GM21390 (cell line): ENCODE data around the gene CNOT3.
A peak's percentile ranks its signal among the peaks of the same experiment; 100 is the strongest.

Experiments
- ATAC-seq: cut with Tn5 transposase; IDR thresholded peaks from one replicate; pipeline ENCODE4 v1.9.1; 2021; ENCODE audit not compliant: unreplicated experiment

Gene CNOT3

DNA sequence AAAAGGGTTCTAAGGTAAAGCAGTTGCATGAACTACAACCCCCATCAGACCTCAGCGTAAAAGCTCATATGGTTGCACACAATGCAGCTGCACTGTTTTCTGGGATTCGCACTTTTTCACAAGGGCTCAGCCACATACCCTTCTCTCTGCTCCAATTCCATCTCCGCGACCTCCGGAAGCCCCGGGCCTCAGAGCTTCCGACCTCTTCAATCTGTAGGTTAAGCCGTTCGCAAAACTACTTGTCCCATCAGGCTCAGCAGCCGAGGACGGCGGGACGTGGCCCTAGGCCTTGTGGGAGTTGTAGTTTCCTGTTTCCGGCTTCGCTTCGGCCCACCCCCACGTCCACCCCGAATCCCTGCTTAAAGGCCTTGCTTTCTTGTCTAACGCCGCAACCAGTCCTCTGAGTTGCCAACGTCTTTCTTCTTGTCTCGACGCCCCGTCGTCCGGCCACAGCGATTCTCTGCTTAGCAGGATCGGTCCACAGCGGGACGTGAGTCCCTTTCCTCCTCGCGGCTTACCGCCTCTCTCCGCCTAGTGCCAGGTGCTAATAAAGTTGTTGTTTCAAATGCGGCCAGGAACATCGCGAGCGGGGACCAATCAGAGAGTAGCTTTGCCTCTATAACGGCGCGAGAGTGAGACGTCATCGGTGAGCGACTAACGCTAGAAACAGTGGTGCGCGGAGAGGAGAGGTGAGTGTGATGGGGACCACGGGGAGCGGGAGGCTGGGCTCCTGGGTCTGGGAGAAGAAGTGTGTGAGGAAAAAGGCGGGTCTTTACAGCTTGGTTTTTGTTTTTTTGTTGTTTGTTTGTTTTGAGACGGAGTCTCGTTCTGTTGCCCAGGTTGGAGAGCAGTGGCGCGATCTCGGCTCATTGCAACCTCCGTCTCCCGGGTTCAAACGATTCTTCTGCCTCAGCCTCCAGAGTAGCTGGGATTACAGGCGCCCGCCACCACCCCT is 22.2 kb upstream of the CNOT3 start, which contains the start of the genes PRPF31 and TFPT:
TSS of gene PRPF31 (plus strand) at position 646 of the 955 bp plus-strand sequence. CDS start 2,525 bp downstream, outside the sequence.
TSS of gene TFPT (minus strand) at position 549 of the 955 bp plus-strand sequence. CDS start at position 161, 388 bp downstream.
- peak; percentile 77 for ATAC-seq

DNA sequence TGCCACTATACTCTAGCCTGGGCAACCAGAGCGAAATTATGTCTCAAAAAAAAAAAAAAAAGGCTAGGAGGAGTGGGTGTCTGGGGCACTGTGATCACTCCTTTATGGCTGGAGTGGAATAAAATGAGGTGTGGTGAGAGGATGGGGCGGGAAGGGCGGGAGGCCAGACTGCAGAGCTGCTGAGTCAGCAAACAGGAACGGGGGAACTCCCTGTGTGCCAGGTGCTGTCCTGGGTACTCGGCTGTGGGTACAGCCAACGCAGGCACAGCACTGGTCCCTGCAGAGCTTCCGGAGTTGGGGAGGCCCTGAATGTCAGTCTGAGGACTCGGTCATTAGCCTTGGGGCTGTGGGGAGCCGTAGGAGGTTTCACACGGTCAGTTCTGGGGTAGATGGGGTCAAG is 16.3 kb upstream of the CNOT3 start:
- no peak for ATAC-seq

DNA sequence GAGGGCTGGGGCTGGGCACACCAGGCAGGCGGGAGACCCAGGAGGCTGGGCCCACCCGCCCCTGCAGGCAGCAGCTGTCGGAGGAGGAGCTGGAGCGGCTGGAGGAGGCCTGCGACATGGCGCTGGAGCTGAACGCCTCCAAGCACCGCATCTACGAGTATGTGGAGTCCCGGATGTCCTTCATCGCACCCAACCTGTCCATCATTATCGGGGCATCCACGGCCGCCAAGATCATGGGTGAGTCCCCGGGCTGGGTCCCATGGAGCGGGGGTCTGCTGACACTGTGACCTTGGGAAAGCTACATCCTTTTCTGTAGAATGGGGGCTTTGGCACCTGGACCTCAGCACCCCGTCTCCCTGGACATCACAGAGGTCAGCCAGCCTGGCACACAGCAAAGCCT is 13.9 kb upstream of the CNOT3 start:
- no peak for ATAC-seq

DNA sequence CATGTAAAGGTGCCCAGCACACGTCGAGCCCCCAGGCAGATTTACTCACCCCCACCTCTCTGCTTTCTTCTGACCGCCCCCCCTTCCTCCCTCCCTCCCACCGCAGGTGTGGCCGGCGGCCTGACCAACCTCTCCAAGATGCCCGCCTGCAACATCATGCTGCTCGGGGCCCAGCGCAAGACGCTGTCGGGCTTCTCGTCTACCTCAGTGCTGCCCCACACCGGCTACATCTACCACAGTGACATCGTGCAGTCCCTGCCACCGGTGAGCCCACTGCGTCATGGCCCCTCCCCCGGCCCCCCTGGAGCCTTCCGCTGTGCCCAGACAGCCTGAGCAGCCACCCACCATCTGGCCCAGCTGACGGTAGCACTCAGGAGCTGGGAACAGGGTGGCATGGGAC is 13.2 kb upstream of the CNOT3 start:
- no peak for ATAC-seq

DNA sequence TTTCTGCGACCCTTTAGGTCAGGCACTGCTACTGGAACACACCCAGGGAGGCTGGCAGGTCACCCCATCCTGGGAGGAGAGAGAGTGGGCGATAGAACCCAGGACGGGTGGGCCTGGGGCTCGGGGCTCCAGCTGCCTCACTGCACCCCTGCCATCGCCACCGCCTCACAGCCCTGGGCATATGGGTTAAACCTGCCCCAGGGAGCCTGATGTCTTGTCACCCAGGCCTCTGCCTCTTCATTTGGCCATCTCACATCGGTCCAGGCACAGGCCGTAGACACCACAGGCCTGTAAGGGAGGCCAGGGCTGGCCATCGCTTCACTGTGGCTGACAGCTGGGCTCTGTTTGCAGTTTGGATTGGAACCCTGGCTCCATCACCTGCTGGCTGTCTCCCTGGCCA is 11.8 kb upstream of the CNOT3 start:
- no peak for ATAC-seq

DNA sequence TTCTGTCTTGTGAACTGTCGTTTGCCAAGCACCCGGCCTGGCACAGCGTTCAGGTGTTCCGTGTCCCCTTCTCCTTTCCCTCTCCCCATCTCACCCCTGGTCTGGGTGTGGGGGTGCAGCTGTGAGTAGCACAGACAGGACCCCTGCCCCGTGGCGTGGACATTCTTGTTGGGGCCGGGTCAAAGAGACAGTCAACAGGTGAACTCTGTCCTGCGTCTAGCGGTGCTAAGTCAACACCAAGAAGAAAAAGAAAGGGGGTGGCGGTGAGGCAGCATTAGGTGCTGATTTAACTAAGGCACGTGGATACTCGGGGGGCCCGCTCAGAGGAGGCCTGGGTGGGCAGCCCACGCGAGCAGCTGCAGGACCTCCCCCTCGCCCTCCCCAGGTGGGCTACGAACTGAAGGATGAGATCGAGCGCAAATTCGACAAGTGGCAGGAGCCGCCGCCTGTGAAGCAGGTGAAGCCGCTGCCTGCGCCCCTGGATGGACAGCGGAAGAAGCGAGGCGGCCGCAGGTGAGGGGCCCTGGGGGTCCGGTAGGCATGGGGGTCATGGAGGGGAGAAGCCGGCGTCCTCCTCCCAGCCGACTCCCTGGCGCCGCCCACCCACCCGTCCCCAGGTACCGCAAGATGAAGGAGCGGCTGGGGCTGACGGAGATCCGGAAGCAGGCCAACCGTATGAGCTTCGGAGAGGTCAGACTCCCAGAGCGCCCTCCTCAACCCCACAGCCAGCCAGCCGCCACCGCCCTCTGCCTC is 9.7 kb upstream of the CNOT3 start:
- no peak for ATAC-seq

DNA sequence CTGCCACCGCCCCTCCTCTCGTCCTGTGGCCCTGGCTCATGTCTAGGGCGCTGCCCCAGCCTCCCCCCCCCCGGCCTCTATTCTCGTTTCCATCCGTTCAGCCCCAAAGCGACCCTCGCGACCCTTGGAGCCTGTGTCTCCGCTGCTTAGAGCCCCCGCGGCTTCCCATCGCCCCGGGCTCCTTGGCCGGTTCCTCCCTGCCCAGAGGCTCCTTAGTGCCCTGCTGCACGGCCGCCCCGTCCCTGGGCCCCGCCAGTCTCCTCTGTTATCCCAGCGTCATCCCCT is 9.2 kb upstream of the CNOT3 start:
- ATAC-seq, result no peak

DNA sequence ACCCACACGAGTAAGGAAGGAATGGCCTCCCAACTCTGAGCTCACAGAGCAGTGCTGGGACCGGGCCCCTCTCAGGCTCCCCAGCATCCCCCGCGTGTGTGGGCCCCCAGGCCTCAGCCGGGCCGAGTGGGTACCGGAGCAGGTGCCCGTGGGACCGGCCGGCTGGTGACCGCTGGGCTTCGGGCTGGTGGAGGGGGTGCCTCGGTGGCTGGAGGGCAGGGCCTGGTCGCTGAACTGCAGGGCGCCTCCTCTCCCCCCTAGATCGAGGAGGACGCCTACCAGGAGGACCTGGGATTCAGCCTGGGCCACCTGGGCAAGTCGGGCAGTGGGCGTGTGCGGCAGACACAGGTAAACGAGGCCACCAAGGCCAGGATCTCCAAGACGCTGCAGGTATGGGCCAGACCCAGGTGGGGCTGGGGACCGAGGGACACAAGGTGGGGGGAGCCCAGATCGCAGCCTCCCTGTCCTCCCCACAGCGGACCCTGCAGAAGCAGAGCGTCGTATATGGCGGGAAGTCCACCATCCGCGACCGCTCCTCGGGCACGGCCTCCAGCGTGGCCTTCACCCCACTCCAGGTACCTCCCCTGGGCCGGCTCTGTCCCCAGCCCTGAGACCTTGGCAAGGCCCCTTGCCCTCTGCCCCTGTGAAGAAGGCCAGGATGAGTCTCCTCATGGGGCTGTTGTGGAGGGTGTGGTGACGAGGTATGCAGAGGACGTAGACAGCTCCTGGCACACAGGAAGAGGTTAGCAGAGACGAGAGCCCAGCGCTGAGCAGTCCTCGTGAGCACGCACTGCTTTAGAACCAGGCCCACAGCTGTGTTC is 8.6 kb upstream of the CNOT3 start:
- no peak for ATAC-seq

DNA sequence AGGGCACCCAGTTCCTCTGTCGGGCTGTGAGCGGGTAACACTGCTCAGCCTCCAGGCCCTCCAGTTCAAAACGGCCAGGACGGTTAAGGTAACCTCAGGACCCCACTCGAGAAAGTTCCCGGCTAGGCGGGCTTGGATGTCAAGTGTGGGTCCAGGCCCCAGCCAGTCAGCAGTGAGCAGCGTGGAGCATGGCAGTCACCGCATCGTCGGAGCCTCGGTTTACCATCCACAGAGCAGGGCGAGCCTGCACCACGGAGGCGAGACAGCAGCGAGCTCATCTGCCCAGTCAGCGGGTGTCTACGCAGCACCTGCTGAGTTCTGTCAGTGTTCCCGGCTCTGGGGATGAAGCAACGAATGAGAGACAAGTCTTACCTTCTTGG is 8.0 kb upstream of the CNOT3 start:
- ATAC-seq, result no peak

DNA sequence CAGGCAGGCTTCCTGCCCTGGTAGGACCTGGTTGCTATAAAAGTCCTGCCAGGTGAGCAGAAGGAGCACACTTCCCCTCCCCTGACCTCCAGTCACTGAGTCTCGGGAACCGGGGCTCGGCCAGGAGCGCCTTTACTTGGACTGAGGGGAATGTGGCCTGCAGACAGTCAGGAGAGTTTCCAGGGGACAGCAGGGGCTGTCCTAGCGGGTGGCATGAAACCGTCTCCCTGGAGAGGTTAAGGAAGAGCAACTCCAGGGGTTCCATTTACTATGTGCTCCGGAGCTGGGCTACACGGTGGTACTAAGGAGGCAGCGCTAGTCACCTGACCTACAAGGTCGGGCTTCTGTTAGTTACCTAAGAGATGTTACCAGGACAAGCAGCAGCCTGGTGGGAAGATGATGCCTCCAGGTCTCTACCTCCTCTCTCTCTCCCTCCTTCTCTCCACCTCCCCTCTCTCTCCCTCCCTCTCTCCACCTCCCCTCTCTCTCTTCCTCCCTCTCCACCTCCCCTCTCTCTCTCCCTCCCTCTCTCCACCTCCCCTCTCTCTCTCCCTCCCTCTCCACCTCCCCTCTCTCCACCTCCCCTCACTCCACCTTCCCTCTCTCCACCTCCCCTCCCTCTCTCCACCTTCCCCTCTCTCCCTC is 4.1 kb upstream of the CNOT3 start:
- ATAC-seq, result no peak

DNA sequence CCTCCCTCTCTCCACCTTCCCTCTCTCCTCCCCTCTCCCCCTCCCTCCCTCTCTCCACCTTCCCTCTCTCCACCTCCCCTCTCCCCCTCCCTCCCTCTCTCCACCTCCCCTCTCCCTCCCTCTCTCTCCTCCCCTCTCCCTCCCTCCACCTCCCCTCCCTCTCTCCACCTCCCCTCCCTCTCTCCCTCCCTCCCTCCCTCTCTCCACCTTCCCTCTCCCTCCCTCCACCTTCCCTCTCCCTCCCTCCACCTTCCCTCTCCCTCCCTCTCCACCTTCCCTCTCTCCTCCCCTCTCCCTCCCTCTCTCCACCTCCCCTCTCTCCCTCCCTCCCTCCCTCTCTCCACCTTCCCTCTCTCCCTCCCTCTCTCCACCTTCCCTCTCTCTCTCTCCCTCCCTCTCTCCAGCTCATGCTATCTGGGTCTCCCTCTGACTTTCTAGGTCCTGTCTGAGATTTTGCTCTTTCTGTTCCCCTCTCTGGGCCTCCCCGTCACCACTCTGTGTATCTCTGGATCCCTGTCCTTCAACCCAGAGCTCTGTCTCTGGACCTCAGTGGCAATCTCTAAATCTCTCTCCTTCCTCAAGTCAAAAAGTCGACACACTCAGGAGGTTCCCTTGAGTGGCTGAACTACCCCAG is 3.5 kb upstream of the CNOT3 start:
- ATAC-seq, result no peak

DNA sequence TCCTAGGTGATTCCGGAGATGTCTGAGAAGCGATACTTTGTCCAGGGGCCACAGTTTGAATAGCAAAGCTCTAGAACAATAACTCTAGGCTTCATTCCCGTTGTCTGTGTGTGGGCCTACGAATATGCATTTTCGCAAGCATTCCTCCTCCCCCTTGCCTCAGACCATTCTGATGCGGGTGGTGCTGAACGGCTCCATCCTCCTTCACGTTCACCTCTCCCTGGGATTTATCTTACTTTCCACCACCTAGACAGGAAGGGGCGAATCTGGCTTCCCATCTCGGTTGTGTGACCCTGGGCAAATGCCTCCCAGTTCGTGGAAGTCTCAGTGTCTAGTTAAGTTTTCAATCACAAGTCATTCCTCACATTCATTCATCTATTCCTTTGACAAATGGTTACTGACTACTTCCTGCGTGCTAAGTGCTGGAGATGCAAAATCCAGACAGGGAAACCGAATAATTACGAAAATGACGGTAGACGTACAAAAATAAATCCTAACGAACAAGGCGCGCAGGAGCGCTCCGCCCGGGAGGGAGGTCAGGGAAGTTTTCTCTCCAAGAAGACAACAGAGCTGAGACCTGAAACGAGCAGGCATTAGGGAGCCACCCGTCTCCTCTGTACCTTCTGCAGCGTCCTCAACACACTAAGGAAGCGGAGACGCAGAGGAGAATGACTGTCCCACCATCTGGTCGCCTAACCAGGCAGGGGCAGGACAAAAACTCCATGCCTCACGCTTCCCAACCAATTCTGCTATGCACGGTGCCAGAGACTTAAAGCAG is 1.3 kb upstream of the CNOT3 start:
- ATAC-seq, result peak; percentile 0

DNA sequence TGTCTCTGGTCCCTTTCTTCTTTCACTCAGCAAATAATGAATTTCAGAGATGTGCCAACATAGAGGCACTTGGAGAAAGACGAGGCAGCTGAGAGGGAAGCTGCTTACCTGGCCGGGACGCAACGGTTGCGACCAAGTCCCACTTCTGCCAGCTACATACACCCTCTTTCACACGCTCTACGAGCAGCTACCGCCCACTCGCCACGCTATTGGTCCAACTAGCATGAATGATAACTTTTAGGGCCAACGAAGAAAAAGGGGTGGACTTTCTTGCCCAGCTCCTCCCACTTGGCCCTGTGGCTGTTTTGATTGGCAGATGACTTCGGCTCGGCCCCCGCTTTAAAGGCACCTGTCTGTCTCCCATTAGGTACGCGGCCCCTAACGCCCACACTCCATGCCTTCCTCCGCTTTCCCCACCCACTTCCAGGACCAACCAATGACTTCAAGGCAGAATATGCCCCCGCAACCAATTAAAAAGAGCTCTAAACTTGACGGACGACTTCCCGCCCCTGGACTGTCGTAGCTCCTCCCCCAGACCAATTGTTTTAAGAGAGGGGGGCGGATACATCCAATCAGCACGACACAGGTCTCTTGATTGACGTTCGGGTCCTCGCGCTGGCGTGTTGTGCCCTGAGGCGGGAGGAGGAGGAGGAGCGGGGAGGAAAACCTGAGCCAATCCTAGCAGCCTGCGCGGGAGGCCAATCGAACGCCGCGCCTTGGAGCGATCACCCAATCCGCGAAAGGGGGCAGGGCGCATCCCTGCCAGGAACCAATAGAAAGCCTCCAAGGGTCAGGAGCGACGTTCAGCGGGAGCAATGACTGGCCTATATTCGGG is 481 bp upstream of the CNOT3 start:
- peak; percentile 77 for ATAC-seq

DNA sequence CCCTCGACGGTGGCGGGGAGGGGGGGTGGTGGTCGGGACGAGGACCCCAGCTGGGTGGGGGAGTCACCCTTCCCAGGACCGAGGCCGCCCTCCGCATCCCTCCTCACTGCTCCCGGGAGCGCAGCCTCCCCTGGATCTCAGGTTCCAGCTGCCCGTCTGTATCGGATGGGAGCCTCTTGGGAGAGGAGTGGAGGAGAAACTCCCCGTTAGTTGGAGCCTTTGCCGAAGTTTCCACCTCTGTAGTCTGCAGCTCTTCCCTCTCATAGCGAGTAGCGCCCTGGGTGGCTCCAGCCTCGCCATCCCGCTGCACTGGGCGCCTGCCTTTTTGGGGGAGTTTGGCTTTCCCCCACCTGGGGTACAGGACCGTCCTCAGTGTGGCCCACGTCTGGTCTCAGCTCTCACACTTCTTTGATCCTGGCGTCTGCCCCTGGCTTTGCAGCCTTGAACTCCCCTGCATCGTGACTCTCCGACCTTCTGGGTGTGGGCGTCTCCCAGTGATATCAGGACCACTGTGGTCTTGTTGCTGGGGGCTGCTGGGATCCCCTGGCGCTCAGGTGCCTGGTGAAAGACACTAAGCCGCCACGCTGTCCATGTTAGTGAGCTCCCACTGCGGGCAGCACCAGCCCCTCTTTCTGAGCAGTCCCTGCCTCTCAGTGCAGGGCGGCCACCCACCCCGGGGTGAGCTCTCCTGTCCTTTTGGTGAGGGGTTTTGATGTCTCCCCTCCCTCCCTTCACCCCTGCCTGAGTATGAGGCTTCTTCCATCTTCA is 1.1 kb downstream of the CNOT3 start:
- ATAC-seq, result no peak

DNA sequence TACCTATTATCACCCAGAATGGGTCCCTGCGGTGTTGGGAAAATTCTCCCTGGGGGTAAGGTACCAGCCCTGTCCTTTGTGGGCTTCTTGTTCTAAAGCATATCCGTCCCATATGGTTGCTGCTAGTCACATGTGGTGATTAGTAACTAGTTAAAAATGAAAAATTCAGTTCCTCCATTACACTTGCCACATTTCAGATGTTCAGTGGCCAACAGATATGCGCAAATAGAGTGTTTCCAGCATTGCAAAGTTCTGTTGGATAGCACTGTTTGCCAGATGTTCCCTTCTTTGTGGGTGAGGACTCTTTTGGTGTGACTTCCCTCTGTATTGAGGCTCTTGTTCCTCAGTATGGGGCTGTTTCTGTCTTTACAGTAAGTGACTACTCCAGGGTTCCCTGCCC is 3.8 kb downstream of the CNOT3 start:
- no peak for ATAC-seq

DNA sequence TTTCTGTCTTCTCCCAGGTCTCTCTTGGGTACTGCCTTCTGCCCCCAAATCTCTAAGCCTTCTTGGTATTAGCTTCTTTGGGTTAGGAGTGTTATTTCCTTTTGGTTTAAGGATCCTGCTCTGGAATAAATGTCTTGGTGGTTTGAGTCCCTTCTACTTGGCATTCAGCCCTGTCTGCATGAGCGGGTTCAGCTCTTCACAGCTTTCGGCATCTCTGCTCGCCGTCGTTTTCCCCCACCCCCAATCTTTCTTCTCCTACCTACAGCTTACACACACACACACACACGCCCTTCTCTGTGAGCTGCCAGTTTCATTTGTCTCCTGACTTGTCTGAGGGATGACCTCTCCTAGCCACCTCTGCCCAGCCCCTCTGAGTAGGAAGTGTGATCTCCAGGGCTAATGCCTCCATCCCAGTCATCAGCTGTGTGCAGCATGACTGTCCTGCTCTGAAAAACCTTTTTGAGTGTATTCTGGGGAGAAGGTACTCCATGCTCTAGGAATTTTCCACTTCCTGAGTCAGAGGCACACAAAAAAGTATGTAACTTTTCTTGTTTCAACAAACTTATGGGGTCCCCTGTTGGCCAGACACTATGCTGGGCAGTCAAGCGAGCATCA is 4.7 kb downstream of the CNOT3 start:
- no peak for ATAC-seq

DNA sequence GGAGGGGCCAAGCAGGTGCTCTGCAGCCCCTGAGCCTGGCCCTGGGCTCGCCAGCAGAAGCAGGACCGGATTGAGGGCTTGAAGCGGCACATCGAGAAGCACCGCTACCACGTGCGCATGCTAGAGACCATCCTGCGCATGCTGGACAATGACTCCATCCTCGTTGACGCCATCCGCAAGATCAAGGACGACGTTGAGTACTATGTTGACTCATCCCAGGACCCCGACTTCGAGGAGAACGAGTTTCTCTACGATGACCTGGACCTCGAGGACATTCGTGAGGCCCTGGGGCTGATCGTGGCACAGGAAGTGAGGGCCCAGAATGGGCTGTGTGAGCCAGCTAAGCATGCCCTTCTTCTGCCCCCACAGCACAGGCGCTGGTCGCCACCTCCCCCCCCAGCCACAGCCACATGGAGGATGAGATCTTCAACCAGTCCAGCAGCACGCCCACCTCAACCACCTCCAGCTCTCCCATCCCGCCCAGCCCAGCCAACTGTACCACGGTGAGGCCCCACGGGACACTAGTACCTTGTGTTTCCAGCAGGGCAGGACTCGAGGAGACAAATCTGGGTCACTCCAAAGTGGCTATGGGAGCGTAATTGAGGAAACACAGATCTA is 8.1 kb downstream of the CNOT3 start:
- no peak for ATAC-seq
